SK-N-SH (cell line): ENCODE data around the gene SPOCK1. TPM values are rescaled to one million over a fixed set of nuclear protein-coding genes. Genes with fewer than 3 reads are reported as not detected.
"Not testable (repeated sequence)": the region's sequence is repeated elsewhere in the genome, so short reads cannot be mapped to it uniquely, and the experiment has no call there.

ENCODE experiments used
- CTCF ChIA-PET: fragments of 300-600, 350-600 bp; formaldehyde crosslinking; extraction: SDS; loops from one replicate; lab custom pipeline; 2021; lab: Yijun Ruan, JAX
- POLR2A ChIA-PET: fragments of 350-600 bp; sonication (Branson Sonifier 250); formaldehyde crosslinking; extraction: SDS; loops from one replicate; lab custom pipeline; 2020; ENCODE audit warnings: antibody characterized with exemption, inconsistent platforms; lab: Yijun Ruan, JAX
- DNase-seq: peaks from one replicate; pipeline ENCODE4 v3.0.0; 2012
- H2AFZ ChIP-seq: fragments of 200-600 bp; sonication (generic); 2 replicates; pipeline ENCODE4 v1.8.1; 2016; ENCODE audit warnings: antibody characterized with exemption, mild to moderate bottlenecking, low read depth
- H3F3A ChIP-seq: fragments of 200-600 bp; sonication (generic); replicated peaks from 2 replicates; pipeline ENCODE3; 2016; ENCODE audit warnings: antibody characterized with exemption, mild to moderate bottlenecking; ENCODE audit not compliant: insufficient read depth
- H3K27ac ChIP-seq, 2 experiments: fragments of 200-500 bp in 1 of 2; fragments of 200-600 bp in 1 of 2; sonication (Bioruptor generic) in 1 of 2; sonication (generic), shearing (Covaris generic) in 1 of 2; 2 replicates each; pipeline versions ENCODE4 v1.5.1 to v1.6.1; 2014 to 2016; ENCODE audit warnings: low read depth in 2 of 2, inconsistent platforms in 1 of 2, low read length in 1 of 2, mild to moderate bottlenecking in 1 of 2, mixed read lengths in 1 of 2
- H3K27me3 ChIP-seq: fragments of 200-600 bp; sonication (generic), shearing (Covaris generic); 2 replicates; pipeline ENCODE4 v1.6.1; 2016; ENCODE audit warnings: mixed run types; ENCODE audit not compliant: insufficient read depth
- H3K36me3 ChIP-seq, 2 experiments: fragments of 200-500 bp in 1 of 2; fragments of 200-600 bp in 1 of 2; sonication (Bioruptor generic) in 1 of 2; sonication (generic) in 1 of 2; replicated peaks in 1 of 2; 2 replicates each; pipeline versions ENCODE3 to v1.5.1; 2014 to 2016; ENCODE audit warnings: low read length in 1 of 2, mild to moderate bottlenecking in 1 of 2; ENCODE audit not compliant: insufficient read depth in 2 of 2, control insufficient read depth in 1 of 2
- H3K4me1 ChIP-seq, 2 experiments: fragments of 200-500 bp in 1 of 2; fragments of 200-600 bp in 1 of 2; sonication (Bioruptor generic) in 1 of 2; sonication (generic), shearing (Covaris generic) in 1 of 2; 2 replicates each; pipeline versions ENCODE4 v1.5.1 to v1.6.1; 2014 to 2016; ENCODE audit warnings: low read depth in 1 of 2, low read length in 1 of 2, mixed run types in 1 of 2; ENCODE audit not compliant: insufficient read depth in 2 of 2, control insufficient read depth in 1 of 2
- H3K4me2 ChIP-seq: fragments of 200-600 bp; sonication (generic), shearing (Covaris generic); 2 replicates; pipeline ENCODE4 v1.6.1; 2017; ENCODE audit warnings: mixed run types
- H3K4me3 ChIP-seq, 2 experiments: fragments of 200-500 bp in 1 of 2; fragments of 200-600 bp in 1 of 2; sonication (Bioruptor generic) in 1 of 2; sonication (generic), shearing (Covaris generic) in 1 of 2; 2 replicates each; pipeline versions ENCODE4 v1.5.1 to v1.8.1; 2014 to 2016; ENCODE audit warnings: low read depth in 2 of 2, inconsistent platforms in 1 of 2, low read length in 1 of 2, mild to moderate bottlenecking in 1 of 2, mixed read lengths in 1 of 2, moderate library complexity in 1 of 2
- H3K79me2 ChIP-seq: fragments of 200-600 bp; sonication (generic); 2 replicates; pipeline ENCODE4 v1.8.1; 2017; ENCODE audit warnings: mild to moderate bottlenecking; ENCODE audit not compliant: insufficient read depth
- H3K9ac ChIP-seq: fragments of 200-600 bp; sonication (generic); 2 replicates; pipeline ENCODE4 v1.6.1; 2017; ENCODE audit warnings: mixed run types
- H3K9me2 ChIP-seq: fragments of 200-600 bp; sonication (generic); 2 replicates; pipeline ENCODE4 v1.6.1; 2017; ENCODE audit warnings: mixed run types
- H3K9me3 ChIP-seq: fragments of 200-600 bp; sonication (generic); 2 replicates; pipeline ENCODE4 v1.6.1; 2017; ENCODE audit warnings: mixed run types, mild to moderate bottlenecking, moderate library complexity
- H4K20me1 ChIP-seq: fragments of 200-600 bp; sonication (generic); 2 replicates; pipeline ENCODE4 v1.6.1; 2017; ENCODE audit warnings: mild to moderate bottlenecking, mixed run types; ENCODE audit not compliant: insufficient read depth
- CHD2 ChIP-seq: fragments of 150-350 bp; IDR thresholded peaks from 2 replicates; pipeline ENCODE4 v1.6.1; 2018; ENCODE audit warnings: low read length; ENCODE audit not compliant: partially characterized antibody
- ELF1 ChIP-seq: IDR thresholded peaks from 2 replicates; pipeline ENCODE4 v1.4.0; 2012
- FOSL2 ChIP-seq: IDR thresholded peaks from 2 replicates; pipeline ENCODE4 v1.4.0; 2012; ENCODE audit warnings: low read depth, mild to moderate bottlenecking, moderate library complexity, borderline replicate concordance
- GATA2 ChIP-seq: sonication (generic); formaldehyde crosslinking; IDR thresholded peaks from 2 replicates; pipeline ENCODE4 v1.5.0; 2020; ENCODE audit warnings: mild to moderate bottlenecking, missing genetic modification reagents
- IRF3 ChIP-seq: fragments of 150-350 bp; IDR thresholded peaks from 2 replicates; pipeline ENCODE4 v1.6.1; 2016; ENCODE audit warnings: mild to moderate bottlenecking, low read depth, low read length
- MEF2A ChIP-seq: IDR thresholded peaks from 2 replicates; pipeline ENCODE4 v1.4.0; 2012; ENCODE audit warnings: low read depth, borderline replicate concordance
- RAD21 ChIP-seq: IDR thresholded peaks from 2 replicates; pipeline ENCODE4 v1.6.1; 2012; ENCODE audit warnings: mild to moderate bottlenecking, low read length
- RXRA ChIP-seq: IDR thresholded peaks from 2 replicates; pipeline ENCODE4 v1.4.0; 2012; ENCODE audit warnings: low read depth, mild to moderate bottlenecking, borderline replicate concordance
- TEAD4 ChIP-seq: IDR thresholded peaks from 2 replicates; pipeline ENCODE4 v1.4.0; 2012; ENCODE audit warnings: mild to moderate bottlenecking, borderline replicate concordance; ENCODE audit not compliant: insufficient read depth
- ZBTB33 ChIP-seq: IDR thresholded peaks from 2 replicates; pipeline ENCODE4 v1.4.0; 2012; ENCODE audit warnings: low read depth, borderline replicate concordance
- WGBS: methylation state at CpG from one replicate; pipeline ENCODE4 v1.1.6; 2017; ENCODE audit warnings: low lambda C conversion rate; 5-methylcytosine and 5-hydroxymethylcytosine counted together
- polyA plus RNA-seq, 3 experiments: library from polyadenylated mRNA; depleted of rRNA; stranded (reverse); fragments of >200 nt; gene quantifications; 2 replicates each; pipeline ENCODE4 v1.2.3, GENCODE V29; 2012

The SPOCK1 gene
- polyA plus RNA-seq, 1 of the 3 experiments (the other 2 are of a cell fraction), result 11.3 TPM

- POLR2A ChIA-PET, result not testable (repeated sequence)
Measured at GRCh38 chr5:137233304-137233703, 265.8 kb downstream of the SPOCK1 start.

GRCh38 chr5:137231540-137231939, 267.6 kb downstream of the SPOCK1 start:
- Histone ChIP-seq H3K4me2 (no peak overlapping the region), H3K4me1 (peaks cover 0 to 7% of the 10 kb centered on the region in 2 experiments; a peak in 1 of 4 replicates), H2AFZ (no peak overlapping the region), H3K36me3 (no peaks in the 10 kb centered on the region), H3F3A (no peaks in the 10 kb centered on the region), H4K20me1 (no peaks in the 10 kb centered on the region; the same call in 1 of the 2 replicates), H3K27ac (no peak overlapping the region), H3K9ac (no peak overlapping the region), H3K9me3 (no peaks in the 10 kb centered on the region), H3K79me2 (no peaks in the 10 kb centered on the region), H3K9me2 (no peaks in the 10 kb centered on the region), H3K27me3 (no peaks in the 10 kb centered on the region), H3K4me3 (no peak overlapping the region)
- no peak for DNase-seq
- ChIA-PET POLR2A (no interaction called here), CTCF (no interaction called here)
- TF ChIP-seq CHD2, result no peak
- TF ChIP-seq GATA2 (CRISPR knock-in tag), result no peak
- TF ChIP-seq IRF3, result no peak
- TF ChIP-seq ZBTB33, result no peak
- TF ChIP-seq TEAD4, result no peak
- TF ChIP-seq FOSL2, result no peak
- TF ChIP-seq RXRA, result no peak
- TF ChIP-seq RAD21, result no peak
- TF ChIP-seq MEF2A, result no peak
- no peak for TF ChIP-seq ELF1

More at GRCh38 chr5:137233304-137233703, 265.8 kb downstream of the SPOCK1 start:
- H3K4me1 ChIP-seq, result peaks cover 0 to 16% of the 10 kb centered on the region in 2 experiments; a peak in 1 of 4 replicates
- CTCF ChIA-PET, result interaction anchor here (0.8 kb wide), 1 partner anchor 14 kb away, joined by 3 read pairs; no protein-coding TSS in a partner anchor
- H3K4me3 ChIP-seq, H3K9me3 ChIP-seq, DNase-seq, H3K79me2 ChIP-seq, H3F3A ChIP-seq, H2AFZ ChIP-seq, H3K27ac ChIP-seq, H4K20me1 ChIP-seq, H3K4me2 ChIP-seq, H3K27me3 ChIP-seq, H3K9ac ChIP-seq, H3K36me3 ChIP-seq, H3K9me2 ChIP-seq: not testable (repeated sequence)
- 75% methylated on average over 1 of the region's 1 CpG for WGBS
